HCT116 (cell line): ENCODE data around the gene ABCG1. TPM values are rescaled to one million over a fixed set of nuclear protein-coding genes. Genes with fewer than 3 reads are reported as not detected.

ENCODE experiments used
- ATAC-seq: fragments of 200-7000 bp; cut with Tn5 transposase; 2 replicates; pipeline ENCODE4 v1.9.1; 2020; ENCODE audit warnings: mild to moderate bottlenecking, moderate library complexity
- BruUV-seq: library from RNA; stranded (reverse); fragments of 400-500 nt; replicated peaks from 2 replicates; lab custom pipeline; 2021; lab: Mats Ljungman, UMichigan
- CTCF ChIA-PET: fragments of 300-600 bp; sonication (Branson Sonifier 250); formaldehyde crosslinking; loops from one replicate; lab custom pipeline; 2021; ENCODE audit warnings: antibody characterized with exemption; lab: Charles Lee
- POLR2A ChIA-PET: fragments of 300-600, 350-600 bp; sonication (Branson Sonifier 250); formaldehyde crosslinking; loops from one replicate; lab custom pipeline; 2021; ENCODE audit warnings: antibody characterized with exemption; lab: Charles Lee
- RAD21 ChIA-PET, 2 experiments: fragments of 300-600 bp; sonication (Branson Sonifier 250); formaldehyde crosslinking; loops; one replicate each; lab custom pipeline; 2023; ENCODE audit warnings: low total read pairs in 2 of 2; ENCODE audit not compliant: uncharacterized antibody in 2 of 2, unreplicated experiment in 2 of 2, low non-redundant PET in 1 of 2; lab: Charles Lee
- DNase-seq: peaks from one replicate; pipeline ENCODE4 v3.0.0-alpha.2; 2010; ENCODE audit warnings: low read depth, low spot score
- H2AFZ ChIP-seq: fragments of 200-600 bp; shearing (Covaris generic), sonication (generic); 2 replicates; pipeline ENCODE4 v1.6.1; 2017; ENCODE audit warnings: low read depth, mixed run types, mixed read lengths, antibody characterized with exemption, low read length; ENCODE audit not compliant: poor library complexity, severe bottlenecking
- H3K27ac ChIP-seq: 2 replicates; pipeline ENCODE4 v1.5.1; 2012; ENCODE audit warnings: low read depth, low read length
- H3K27me3 ChIP-seq: fragments of 200-600 bp; sonication (generic); 2 replicates; pipeline ENCODE4 v1.6.1; 2016; ENCODE audit warnings: mixed run types, low read length, mixed read lengths; ENCODE audit not compliant: insufficient read depth
- H3K36me3 ChIP-seq, 2 experiments: fragments of 200-500 bp in 1 of 2; fragments of 200-600 bp in 1 of 2; sonication (Bioruptor generic) in 1 of 2; sonication (generic) in 1 of 2; 2 replicates each; pipeline versions ENCODE4 v1.5.1 to v1.6.1; 2014 to 2016; ENCODE audit warnings: low read length in 2 of 2, inconsistent platforms in 1 of 2, mixed read lengths in 1 of 2, mixed run types in 1 of 2; ENCODE audit not compliant: insufficient read depth in 2 of 2, control insufficient read depth in 1 of 2
- H3K4me1 ChIP-seq, 2 experiments: fragments of 200-600 bp in 1 of 2; sonication (generic) in 1 of 2; 2 replicates each; pipeline versions ENCODE4 v1.5.1 to v1.6.1; 2012 to 2017; ENCODE audit warnings: low read length in 2 of 2, inconsistent platforms in 1 of 2, mild to moderate bottlenecking in 1 of 2, mixed read lengths in 1 of 2, mixed run types in 1 of 2, moderate library complexity in 1 of 2; ENCODE audit not compliant: insufficient read depth in 2 of 2, control insufficient read depth in 1 of 2
- H3K4me2 ChIP-seq: fragments of 200-600 bp; sonication (generic); 2 replicates; pipeline ENCODE4 v1.6.1; 2017; ENCODE audit warnings: mixed run types, low read length, mixed read lengths
- H3K4me3 ChIP-seq, 2 experiments: fragments of 200-600 bp in 1 of 2; sonication (generic) in 1 of 2; replicated peaks in 1 of 2; 2 replicates each; pipeline ENCODE4 v1.5.1; 2011 to 2016; ENCODE audit warnings: low read length in 2 of 2, control low read depth in 1 of 2, low read depth in 1 of 2, mild to moderate bottlenecking in 1 of 2, mixed read lengths in 1 of 2, mixed run types in 1 of 2
- H3K79me2 ChIP-seq: fragments of 200-600 bp; sonication (generic); 2 replicates; pipeline ENCODE4 v1.6.1; 2017; ENCODE audit warnings: mild to moderate bottlenecking, mixed run types, low read length, moderate library complexity, mixed read lengths; ENCODE audit not compliant: insufficient read depth
- H3K9ac ChIP-seq: fragments of 200-600 bp; sonication (generic); 2 replicates; pipeline ENCODE4 v1.6.1; 2016; ENCODE audit warnings: low read length, mixed read lengths
- H3K9me2 ChIP-seq: fragments of 200-600 bp; sonication (generic), shearing (Covaris generic); 2 replicates; pipeline ENCODE4 v1.6.1; 2017; ENCODE audit warnings: mixed run types, mild to moderate bottlenecking, moderate library complexity; ENCODE audit not compliant: insufficient read depth
- H3K9me3 ChIP-seq, 2 experiments: fragments of 200-500 bp in 1 of 2; fragments of 200-600 bp in 1 of 2; sonication (Bioruptor generic) in 1 of 2; sonication (generic) in 1 of 2; 2 replicates each; pipeline ENCODE4 v1.6.1; 2014 to 2017; ENCODE audit warnings: low read length in 2 of 2, mixed read lengths in 2 of 2, inconsistent platforms in 1 of 2, low read depth in 1 of 2, mild to moderate bottlenecking in 1 of 2, mixed run types in 1 of 2, moderate library complexity in 1 of 2; ENCODE audit not compliant: control insufficient read depth in 1 of 2, insufficient read depth in 1 of 2
- H4K20me1 ChIP-seq: fragments of 200-600 bp; sonication (generic), shearing (Covaris generic); 2 replicates; pipeline ENCODE4 v1.6.1; 2017; ENCODE audit warnings: mixed run types, mild to moderate bottlenecking, moderate library complexity; ENCODE audit not compliant: insufficient read depth
- EGR1 ChIP-seq: IDR thresholded peaks from 2 replicates; pipeline ENCODE4 v1.6.1; 2012; ENCODE audit warnings: low read depth
- EZH2phosphoT487 ChIP-seq: fragments of 200-600 bp; IDR thresholded peaks from 2 replicates; pipeline ENCODE4 v1.6.1; 2018; ENCODE audit warnings: antibody characterized with exemption, borderline replicate concordance
- FOSL1 ChIP-seq: IDR thresholded peaks from 2 replicates; pipeline ENCODE4 v1.6.1; 2012; ENCODE audit warnings: low read depth
- POLR2A ChIP-seq: IDR thresholded peaks from 2 replicates; pipeline ENCODE4 v1.7.0; 2011; ENCODE audit warnings: borderline replicate concordance; ENCODE audit not compliant: insufficient read depth, insufficient read length; ENCODE audit errors: extremely low read depth
- POLR2AphosphoS5 ChIP-seq: IDR thresholded peaks from 2 replicates; pipeline ENCODE4 v1.6.1; 2011; ENCODE audit warnings: mild to moderate bottlenecking, low read depth, low read length, moderate library complexity
- RAD21 ChIP-seq: IDR thresholded peaks from 2 replicates; pipeline ENCODE4 v1.6.1; 2012; ENCODE audit warnings: low read depth, mild to moderate bottlenecking
- intact Hi-C: fragments of 100-400 bp; cut with micrococcal nuclease; formaldehyde crosslinking; loops from 2 replicates; pipeline ENCODE4 v1.10.0; 2022
- total RNA-seq: library from RNA; stranded (reverse); gene quantifications from one replicate; pipeline ENCODE4 v1.2.1, GENCODE V29; 2021; ENCODE audit not compliant: unreplicated experiment
- TF ChIP-seq, protein P1 (sequence below), 3 experiments: fragments of 200-600 bp in 1 of 3; sonication (generic) in 1 of 3; IDR thresholded peaks in 2 of 3; conservative IDR thresholded peaks in 1 of 3; 2 replicates each; pipeline ENCODE4 v1.5.1; 2012 to 2017; ENCODE audit warnings: low read depth in 2 of 3, low read length in 2 of 3, antibody characterized with exemption in 1 of 3, borderline replicate concordance in 1 of 3, control low read depth in 1 of 3, mild to moderate bottlenecking in 1 of 3, mixed read lengths in 1 of 3, mixed run types in 1 of 3, moderate library complexity in 1 of 3; ENCODE audit not compliant: insufficient read depth in 1 of 3
- TF ChIP-seq, protein P2 (sequence below): IDR thresholded peaks from 2 replicates; pipeline ENCODE4 v1.6.1; 2012; ENCODE audit warnings: low read depth
- TF ChIP-seq, protein P3 (sequence below): IDR thresholded peaks from 2 replicates; pipeline ENCODE4 v1.6.1; 2012
- TF ChIP-seq, protein P4 (sequence below): IDR thresholded peaks from 2 replicates; pipeline ENCODE4 v1.6.1; 2012

The ABCG1 gene
- total RNA-seq, 1 experiment from 2014 or later, result 1.6 TPM

DNA sequence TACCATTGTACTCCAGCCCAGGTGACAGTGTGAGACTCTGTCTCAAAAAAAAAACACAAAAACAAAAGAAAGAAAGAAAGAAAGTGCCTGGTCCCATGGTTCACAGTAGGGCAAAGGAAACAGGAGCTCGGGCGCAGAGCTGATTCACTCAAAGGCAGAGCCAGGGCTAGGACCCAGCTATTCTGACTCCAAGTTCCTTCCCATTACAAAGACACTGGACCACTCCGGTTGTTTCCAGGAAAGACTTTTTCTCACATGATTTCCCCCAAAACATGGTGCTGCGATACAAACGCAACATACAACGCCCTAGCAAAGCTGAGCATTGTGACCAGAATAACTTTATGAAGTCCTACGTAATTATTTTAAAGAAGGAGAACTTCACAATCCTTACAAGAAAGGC, 10.7 kb downstream of the ABCG1 start:
- ChIA-PET CTCF (interaction anchor here (1.0 kb wide), 1 partner anchor 9 kb away, joined by 3 read pairs; no protein-coding TSS in a partner anchor), RAD21 (no interaction called here), POLR2A (interaction anchor here (1.4 kb wide), 1 partner anchor 9 kb away, joined by 4 read pairs; no protein-coding TSS in a partner anchor)
- Histone ChIP-seq H3K9ac (no peak overlapping the region), H3K36me3 (no peaks in the 10 kb centered on the region), H4K20me1 (no peaks in the 10 kb centered on the region), H3K9me2 (no peaks in the 10 kb centered on the region), H3K9me3 (no peaks in the 10 kb centered on the region), H3K27ac (no peak overlapping the region), H3K4me2 (no peak overlapping the region), H3K79me2 (no peaks in the 10 kb centered on the region), H2AFZ (no peak overlapping the region), H3K4me3 (no peak overlapping the region), H3K27me3 (no peaks in the 10 kb centered on the region), H3K4me1 (peaks cover 26 to 35% of the 10 kb centered on the region in 2 experiments)
- DNase-seq (no peak), ATAC-seq (no peak)
- no TSS peak for BruUV-seq
- no peak for TF ChIP-seq EZH2phosphoT487
- no peak for TF ChIP-seq FOSL1
- TF ChIP-seq POLR2A, result no peak
- intact Hi-C loops, result no loop called here

DNA sequence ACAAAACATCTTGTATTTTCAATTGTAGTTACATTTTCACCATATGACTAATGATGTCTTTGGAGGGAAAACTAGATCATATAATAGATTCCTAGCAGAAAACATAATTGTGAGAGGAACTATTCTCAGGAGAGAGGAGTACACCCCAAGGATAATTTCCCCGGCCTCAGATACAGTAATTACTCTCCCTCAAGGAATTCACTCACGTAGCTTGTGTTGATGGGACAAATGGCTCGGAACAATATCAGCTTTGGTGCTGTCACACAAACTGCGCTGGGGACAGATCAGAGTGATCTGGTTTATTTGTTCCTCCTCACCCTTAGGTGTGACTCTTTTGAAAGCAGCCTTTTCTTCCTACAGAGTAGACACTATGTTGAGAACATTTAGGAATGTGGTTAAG, 11.2 kb downstream of the ABCG1 start:
- intact Hi-C loops, result no loop called here
- Histone ChIP-seq H3K36me3 (no peaks in the 10 kb centered on the region), H3K9ac (no peak overlapping the region), H3K27me3 (no peaks in the 10 kb centered on the region), H3K4me3 (no peak overlapping the region), H4K20me1 (no peaks in the 10 kb centered on the region), H3K4me1 (peaks cover 31 to 40% of the 10 kb centered on the region in 2 experiments), H2AFZ (no peak overlapping the region), H3K9me2 (no peaks in the 10 kb centered on the region), H3K4me2 (no peak overlapping the region), H3K9me3 (no peaks in the 10 kb centered on the region), H3K79me2 (no peaks in the 10 kb centered on the region), H3K27ac (no peak overlapping the region)
- TF ChIP-seq RAD21 (no peak), POLR2A (no peak), EGR1 (no peak), POLR2AphosphoS5 (no peak)
- TF ChIP-seq, protein P1, sequence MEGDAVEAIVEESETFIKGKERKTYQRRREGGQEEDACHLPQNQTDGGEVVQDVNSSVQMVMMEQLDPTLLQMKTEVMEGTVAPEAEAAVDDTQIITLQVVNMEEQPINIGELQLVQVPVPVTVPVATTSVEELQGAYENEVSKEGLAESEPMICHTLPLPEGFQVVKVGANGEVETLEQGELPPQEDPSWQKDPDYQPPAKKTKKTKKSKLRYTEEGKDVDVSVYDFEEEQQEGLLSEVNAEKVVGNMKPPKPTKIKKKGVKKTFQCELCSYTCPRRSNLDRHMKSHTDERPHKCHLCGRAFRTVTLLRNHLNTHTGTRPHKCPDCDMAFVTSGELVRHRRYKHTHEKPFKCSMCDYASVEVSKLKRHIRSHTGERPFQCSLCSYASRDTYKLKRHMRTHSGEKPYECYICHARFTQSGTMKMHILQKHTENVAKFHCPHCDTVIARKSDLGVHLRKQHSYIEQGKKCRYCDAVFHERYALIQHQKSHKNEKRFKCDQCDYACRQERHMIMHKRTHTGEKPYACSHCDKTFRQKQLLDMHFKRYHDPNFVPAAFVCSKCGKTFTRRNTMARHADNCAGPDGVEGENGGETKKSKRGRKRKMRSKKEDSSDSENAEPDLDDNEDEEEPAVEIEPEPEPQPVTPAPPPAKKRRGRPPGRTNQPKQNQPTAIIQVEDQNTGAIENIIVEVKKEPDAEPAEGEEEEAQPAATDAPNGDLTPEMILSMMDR (IDR thresholded peaks at IDR 0.05 in 2 of 3, conservative IDR thresholded peaks at IDR 0.05 in 1 of 3; ENCODE audit: borderline replicate concordance in 1 of 3, insufficient read depth in 1 of 3, low read depth in 2 of 3, low read length in 2 of 3), result no peak
- TF ChIP-seq, protein P2, sequence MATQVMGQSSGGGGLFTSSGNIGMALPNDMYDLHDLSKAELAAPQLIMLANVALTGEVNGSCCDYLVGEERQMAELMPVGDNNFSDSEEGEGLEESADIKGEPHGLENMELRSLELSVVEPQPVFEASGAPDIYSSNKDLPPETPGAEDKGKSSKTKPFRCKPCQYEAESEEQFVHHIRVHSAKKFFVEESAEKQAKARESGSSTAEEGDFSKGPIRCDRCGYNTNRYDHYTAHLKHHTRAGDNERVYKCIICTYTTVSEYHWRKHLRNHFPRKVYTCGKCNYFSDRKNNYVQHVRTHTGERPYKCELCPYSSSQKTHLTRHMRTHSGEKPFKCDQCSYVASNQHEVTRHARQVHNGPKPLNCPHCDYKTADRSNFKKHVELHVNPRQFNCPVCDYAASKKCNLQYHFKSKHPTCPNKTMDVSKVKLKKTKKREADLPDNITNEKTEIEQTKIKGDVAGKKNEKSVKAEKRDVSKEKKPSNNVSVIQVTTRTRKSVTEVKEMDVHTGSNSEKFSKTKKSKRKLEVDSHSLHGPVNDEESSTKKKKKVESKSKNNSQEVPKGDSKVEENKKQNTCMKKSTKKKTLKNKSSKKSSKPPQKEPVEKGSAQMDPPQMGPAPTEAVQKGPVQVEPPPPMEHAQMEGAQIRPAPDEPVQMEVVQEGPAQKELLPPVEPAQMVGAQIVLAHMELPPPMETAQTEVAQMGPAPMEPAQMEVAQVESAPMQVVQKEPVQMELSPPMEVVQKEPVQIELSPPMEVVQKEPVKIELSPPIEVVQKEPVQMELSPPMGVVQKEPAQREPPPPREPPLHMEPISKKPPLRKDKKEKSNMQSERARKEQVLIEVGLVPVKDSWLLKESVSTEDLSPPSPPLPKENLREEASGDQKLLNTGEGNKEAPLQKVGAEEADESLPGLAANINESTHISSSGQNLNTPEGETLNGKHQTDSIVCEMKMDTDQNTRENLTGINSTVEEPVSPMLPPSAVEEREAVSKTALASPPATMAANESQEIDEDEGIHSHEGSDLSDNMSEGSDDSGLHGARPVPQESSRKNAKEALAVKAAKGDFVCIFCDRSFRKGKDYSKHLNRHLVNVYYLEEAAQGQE, result no peak
- TF ChIP-seq, protein P3, sequence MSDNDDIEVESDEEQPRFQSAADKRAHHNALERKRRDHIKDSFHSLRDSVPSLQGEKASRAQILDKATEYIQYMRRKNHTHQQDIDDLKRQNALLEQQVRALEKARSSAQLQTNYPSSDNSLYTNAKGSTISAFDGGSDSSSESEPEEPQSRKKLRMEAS, result no peak
- TF ChIP-seq, protein P4, sequence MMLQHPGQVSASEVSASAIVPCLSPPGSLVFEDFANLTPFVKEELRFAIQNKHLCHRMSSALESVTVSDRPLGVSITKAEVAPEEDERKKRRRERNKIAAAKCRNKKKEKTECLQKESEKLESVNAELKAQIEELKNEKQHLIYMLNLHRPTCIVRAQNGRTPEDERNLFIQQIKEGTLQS, result no peak
- CTCF ChIA-PET, result no interaction called here
- RAD21 ChIA-PET, result no interaction called here
- no peak for DNase-seq
- ATAC-seq, result no peak
- POLR2A ChIA-PET, result interaction anchor here (1.4 kb wide), 1 partner anchor 10 kb away, joined by 4 read pairs; no protein-coding TSS in a partner anchor
- BruUV-seq, result no TSS peak
